ENCODE data around the gene FSCB. TPM values are rescaled to one million over a fixed set of nuclear protein-coding genes. Genes with fewer than 3 reads are reported as not detected.

FSCB gene
- total and polyA plus RNA-seq, 9 of the 15 experiments (the other 6 are each of a cell fraction or from before 2014, with no cell fraction given): not detected

- no peaks in the 10 kb centered on the region for H4K20me1 ChIP-seq (replicated peaks; ENCODE audit: control insufficient read depth, insufficient read depth, low read length)
- TF ChIP-seq ZNF507 (tag; conservative IDR thresholded peaks at IDR 0.05) (no peak), RBFOX2 (IDR thresholded peaks at IDR 0.05; ENCODE audit: low read depth, low read length) (no peak), ZNF561 (CRISPR knock-in tag; conservative IDR thresholded peaks at IDR 0.05) (no peak), KHSRP (IDR thresholded peaks at IDR 0.05) (no peak), ZNF316 (IDR thresholded peaks at IDR 0.05) (peak; percentile 62), SETDB1 (IDR thresholded peaks at IDR 0.05; ENCODE audit: low read length) (no peak), NCOA4 (IDR thresholded peaks at IDR 0.05; ENCODE audit: partially characterized antibody) (no peak), ZNF140 (CRISPR knock-in tag; IDR thresholded peaks at IDR 0.05) (no peak), TRIM24 (IDR thresholded peaks at IDR 0.05) (no peak), MAFF (IDR thresholded peaks at IDR 0.05; ENCODE audit: low read length) (peak; percentile 35; the same call in 1 of the 2 replicates), ZNF311 (CRISPR knock-in tag; IDR thresholded peaks at IDR 0.05) (no peak), MAFG (tag; conservative IDR thresholded peaks at IDR 0.05) (peak; percentile 21; the same call in 1 of the 2 replicates), MAFK (IDR thresholded peaks at IDR 0.05; ENCODE audit: low read length) (peak; percentile 46; the same call in 1 of the 2 replicates), ZBTB11 (CRISPR knock-in tag; IDR thresholded peaks at IDR 0.05) (no peak), ZKSCAN1 (IDR thresholded peaks at IDR 0.05; ENCODE audit: low read depth, low read length) (no peak), ARID2 (IDR thresholded peaks at IDR 0.05) (no peak), NCOR1 (IDR thresholded peaks at IDR 0.05) (no peak), C11orf30 (IDR thresholded peaks at IDR 0.05; ENCODE audit: low read depth) (peak; percentile 16; the same call in 1 of the 2 replicates), ZEB2 (IDR thresholded peaks at IDR 0.05) (no peak), STAT5B (CRISPR knock-in tag; IDR thresholded peaks at IDR 0.05) (no peak), POLR3G (IDR thresholded peaks at IDR 0.05; ENCODE audit: extremely low read depth, insufficient read length, insufficient replicate concordance) (no peak), LARP7 (IDR thresholded peaks at IDR 0.05) (no peak)
- TF ChIP-seq, protein P1, sequence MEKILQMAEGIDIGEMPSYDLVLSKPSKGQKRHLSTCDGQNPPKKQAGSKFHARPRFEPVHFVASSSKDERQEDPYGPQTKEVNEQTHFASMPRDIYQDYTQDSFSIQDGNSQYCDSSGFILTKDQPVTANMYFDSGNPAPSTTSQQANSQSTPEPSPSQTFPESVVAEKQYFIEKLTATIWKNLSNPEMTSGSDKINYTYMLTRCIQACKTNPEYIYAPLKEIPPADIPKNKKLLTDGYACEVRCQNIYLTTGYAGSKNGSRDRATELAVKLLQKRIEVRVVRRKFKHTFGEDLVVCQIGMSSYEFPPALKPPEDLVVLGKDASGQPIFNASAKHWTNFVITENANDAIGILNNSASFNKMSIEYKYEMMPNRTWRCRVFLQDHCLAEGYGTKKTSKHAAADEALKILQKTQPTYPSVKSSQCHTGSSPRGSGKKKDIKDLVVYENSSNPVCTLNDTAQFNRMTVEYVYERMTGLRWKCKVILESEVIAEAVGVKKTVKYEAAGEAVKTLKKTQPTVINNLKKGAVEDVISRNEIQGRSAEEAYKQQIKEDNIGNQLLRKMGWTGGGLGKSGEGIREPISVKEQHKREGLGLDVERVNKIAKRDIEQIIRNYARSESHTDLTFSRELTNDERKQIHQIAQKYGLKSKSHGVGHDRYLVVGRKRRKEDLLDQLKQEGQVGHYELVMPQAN (IDR thresholded peaks at IDR 0.05; ENCODE audit: borderline replicate concordance): no peak
- no peaks in the 10 kb centered on the region for H3K9me3 ChIP-seq (replicated peaks; ENCODE audit: control insufficient read depth, insufficient read depth, low read depth, low read length)
- FAIRE-seq (no peak), DNase-seq (ENCODE audit: extremely low read depth in 1 of 4, low spot score in 3 of 4) (no peak), ATAC-seq (no peak)
- H3K9ac ChIP-seq (ENCODE audit: insufficient read depth in 1 of 2, low read depth in 2 of 2, low read length in 2 of 2): no peak overlapping the region
- no peaks in the 10 kb centered on the region for H3K4me1 ChIP-seq (replicated peaks in 1 of 2; ENCODE audit: control insufficient read depth in 2 of 2, insufficient read depth in 2 of 2, low read length in 2 of 2)
- no peaks in the 10 kb centered on the region for H3K9me1 ChIP-seq (ENCODE audit: control insufficient read depth, insufficient read depth, low read length)
- ChIA-PET CTCF (ENCODE audit: low intra/inter-chr PET ratio) (no interaction called here), POLR2A (no interaction called here)
- no peak overlapping the region for H2AFZ ChIP-seq (ENCODE audit: low read depth, low read length)
- intact Hi-C loops (cut with micrococcal nuclease) (no loop called here), in situ Hi-C loops (cut with MboI) (no loop called here)
- BruUV-seq (replicated peaks): no TSS peak
- H3K36me3 ChIP-seq (ENCODE audit: control insufficient read depth, insufficient read depth, low read length): no peaks in the 10 kb centered on the region
- H3K27me3 ChIP-seq (ENCODE audit: control insufficient read depth in 2 of 2, insufficient read depth in 2 of 2, low read length in 2 of 2): no peaks in the 10 kb centered on the region
- no peak overlapping the region for H3K4me3 ChIP-seq
- H3K79me2 ChIP-seq (ENCODE audit: control insufficient read depth, insufficient read depth, low read length): no peaks in the 10 kb centered on the region
- no peak overlapping the region for H3K4me2 ChIP-seq (ENCODE audit: insufficient read depth, low read length)
- no peak overlapping the region for H3K27ac ChIP-seq (ENCODE audit: extremely low read depth, low read depth, low read length)
Measured at GRCh38 chr14:44528180-44528579, 21.1 kb upstream of the FSCB start.
